Right lobe of liver (tissue), 6 donors: Measurements from ENCODE around the gene MRPL18. TPM values are rescaled to one million over a fixed set of nuclear protein-coding genes. Genes with fewer than 3 reads are reported as not detected.
A peak's percentile ranks its signal among the peaks of the same experiment; 100 is the strongest.

Experiments used
- ATAC-seq, 4 donors: fragments of 200-7000 bp; cut with Tn5 transposase; one replicate each; pipeline ENCODE4 v1.9.1; 2020; ENCODE audit warnings: mild to moderate bottlenecking in 4 of 4, moderate library complexity in 4 of 4
- DNase-seq, 3 donors: peaks; one replicate each; pipeline ENCODE4 v3.0.0-alpha.2; 2020
- H3K27ac ChIP-seq, 3 donors: fragments of 200-600 bp; one replicate each; pipeline ENCODE4 v1.8.0; 2022
- H3K27me3 ChIP-seq, 2 donors: fragments of 200-600 bp; one replicate each; pipeline ENCODE4 v1.8.0; 2022
- H3K36me3 ChIP-seq, 4 donors: fragments of 200-600 bp; sonication (generic) in 1 of 4; one replicate each; pipeline versions ENCODE4 v1.5.1 to v1.8.0; 2017 to 2022; ENCODE audit warnings: control low read depth in 1 of 4
- H3K4me1 ChIP-seq, 4 donors: fragments of 200-600 bp; sonication (generic) in 1 of 4; one replicate each; pipeline versions ENCODE4 v1.5.1 to v1.8.0; 2017 to 2022; ENCODE audit warnings: control low read depth in 1 of 4
- H3K4me3 ChIP-seq, 3 donors: fragments of 200-600 bp; one replicate each; pipeline ENCODE4 v1.8.0; 2022
- H3K9me3 ChIP-seq, 4 donors: fragments of 200-600 bp; sonication (generic) in 1 of 4; one replicate each; pipeline versions ENCODE4 v1.5.1 to v1.8.0; 2017 to 2022; ENCODE audit warnings: control low read depth in 1 of 4
- POLR2A ChIP-seq: fragments of 450-650 bp; IDR thresholded peaks from one replicate; pipeline ENCODE4 v1.6.1; 2017; ENCODE audit warnings: antibody characterized with exemption, mild to moderate bottlenecking
- WGBS: methylation state at CpG from one replicate; pipeline ENCODE4 v1.1.6; 2018; ENCODE audit warnings: low coverage, low lambda C conversion rate; ENCODE audit not compliant: insufficient coverage; ENCODE audit errors: missing lambda C conversion rate; 5-methylcytosine and 5-hydroxymethylcytosine counted together
- intact Hi-C, 2 donors: fragments of 100-400 bp; cut with DNase I; formaldehyde crosslinking; loops; one replicate each; pipeline versions ENCODE4 v1.11.2 to v1.14.1; 2022
- total RNA-seq, 6 experiments: library from RNA; depleted of rRNA in 2 of 6; stranded (reverse); fragments of >200 nt in 2 of 6; fragmentation: NEBNext Ultra II Directional in 3 of 6; extraction: Animal tissue kit (Norgen Biotek cat#: 25700) in 3 of 6; gene quantifications; one replicate each; pipeline versions ENCODE4 v1.1.0 to v1.2.4, GENCODE V29; 2016 to 2023
- TF ChIP-seq, protein P1 (sequence below), 4 donors: fragments of 200-600 bp in 3 of 4; fragments of 450-650 bp in 1 of 4; IDR thresholded peaks; one replicate each; pipeline versions ENCODE4 v1.5.1 to v1.8.0; 2016 to 2022; ENCODE audit warnings: antibody characterized with exemption in 4 of 4, mild to moderate bottlenecking in 2 of 4
- donor health status: DM: no; HTN: yes; CAD: no.
- donor health status: DM: no; HTN: no; CAD: no.
- donor health status: DM: no; HTN: no; CAD: no.
- donor health status: DM: no; HTN: yes; CAD: no.
- donor health status: DM: no; HTN: yes; CAD: no.

Gene MRPL18
- total RNA-seq, 6 experiments from 2014 or later = 26.6 to 78.5 (median 43.1) TPM

DNA sequence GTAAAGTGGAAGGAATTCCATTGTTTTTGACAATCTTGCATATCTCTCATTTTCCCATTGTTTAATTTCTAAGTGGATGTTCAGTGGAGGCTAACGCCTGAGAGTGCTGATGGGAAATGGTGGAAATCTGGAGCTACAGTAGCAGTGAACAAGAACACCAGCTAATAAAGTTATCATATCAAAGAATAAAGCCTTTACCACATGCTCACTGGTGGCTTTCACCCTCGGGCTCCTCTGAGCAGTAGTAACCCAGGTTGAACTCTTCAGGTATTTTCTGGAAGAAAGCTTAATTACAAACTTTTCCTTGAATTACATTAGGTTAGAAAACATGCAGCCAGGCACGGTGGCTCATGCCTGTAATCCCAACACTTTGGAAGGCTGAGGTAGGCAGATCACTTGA lies 38.8 kb upstream of the MRPL18 start:
- no peak for ATAC-seq
- 60% methylated on average over 2 of the region's 3 CpGs for WGBS
- H3K4me1 ChIP-seq = peaks cover 0 to 3% (median 0%) of the 10 kb centered on the region in 4 donors
- H3K27me3 ChIP-seq = no peaks in the 10 kb centered on the region
- no peaks in the 10 kb centered on the region for H3K9me3 ChIP-seq
- DNase-seq = no peak
- H3K36me3 ChIP-seq = peaks cover 4 to 85% (median 23%) of the 10 kb centered on the region in 4 donors
- intact Hi-C loops = no loop called here
- H3K27ac ChIP-seq = no peak overlapping the region
- H3K4me3 ChIP-seq = no peak overlapping the region
- TF ChIP-seq, protein P1, sequence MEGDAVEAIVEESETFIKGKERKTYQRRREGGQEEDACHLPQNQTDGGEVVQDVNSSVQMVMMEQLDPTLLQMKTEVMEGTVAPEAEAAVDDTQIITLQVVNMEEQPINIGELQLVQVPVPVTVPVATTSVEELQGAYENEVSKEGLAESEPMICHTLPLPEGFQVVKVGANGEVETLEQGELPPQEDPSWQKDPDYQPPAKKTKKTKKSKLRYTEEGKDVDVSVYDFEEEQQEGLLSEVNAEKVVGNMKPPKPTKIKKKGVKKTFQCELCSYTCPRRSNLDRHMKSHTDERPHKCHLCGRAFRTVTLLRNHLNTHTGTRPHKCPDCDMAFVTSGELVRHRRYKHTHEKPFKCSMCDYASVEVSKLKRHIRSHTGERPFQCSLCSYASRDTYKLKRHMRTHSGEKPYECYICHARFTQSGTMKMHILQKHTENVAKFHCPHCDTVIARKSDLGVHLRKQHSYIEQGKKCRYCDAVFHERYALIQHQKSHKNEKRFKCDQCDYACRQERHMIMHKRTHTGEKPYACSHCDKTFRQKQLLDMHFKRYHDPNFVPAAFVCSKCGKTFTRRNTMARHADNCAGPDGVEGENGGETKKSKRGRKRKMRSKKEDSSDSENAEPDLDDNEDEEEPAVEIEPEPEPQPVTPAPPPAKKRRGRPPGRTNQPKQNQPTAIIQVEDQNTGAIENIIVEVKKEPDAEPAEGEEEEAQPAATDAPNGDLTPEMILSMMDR (IDR thresholded peaks at IDR 0.05) = no peak
- TF ChIP-seq POLR2A = no peak

DNA sequence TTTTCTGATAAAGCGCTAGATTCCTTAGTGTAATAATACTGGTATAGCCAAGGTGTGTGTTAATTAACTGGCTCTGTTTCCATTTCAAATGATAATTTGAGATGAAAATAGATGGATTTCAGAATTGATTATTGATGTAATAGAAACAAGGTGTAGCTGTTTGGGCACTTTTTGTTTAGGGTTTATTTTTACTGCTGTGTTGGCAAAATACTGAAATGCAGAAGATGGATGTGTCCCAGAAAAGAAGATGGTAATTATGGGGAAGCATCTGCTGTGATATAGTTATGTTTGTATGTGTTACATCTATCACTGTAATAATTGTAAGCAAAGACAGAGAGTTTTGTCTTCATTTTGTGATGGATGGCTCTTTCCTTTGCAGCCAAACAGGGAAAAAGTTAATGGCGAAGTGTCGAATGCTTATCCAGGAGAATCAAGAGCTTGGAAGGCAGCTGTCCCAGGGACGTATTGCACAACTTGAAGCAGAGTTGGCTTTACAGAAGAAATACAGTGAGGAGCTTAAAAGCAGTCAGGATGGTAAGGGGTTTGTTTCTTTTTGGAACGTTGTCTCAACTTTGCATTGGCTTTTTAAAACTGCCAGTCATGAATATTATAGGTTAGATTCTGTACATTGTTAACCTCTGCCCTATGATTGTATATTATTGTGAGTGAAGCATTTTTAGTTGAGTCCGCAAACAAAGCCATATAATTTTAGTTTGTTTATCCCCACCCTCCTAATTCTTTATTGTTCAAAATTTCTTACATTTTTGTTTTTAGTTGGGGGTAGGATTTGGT lies 37.0 kb upstream of the MRPL18 start:
- intact Hi-C loops = no loop called here
- ATAC-seq (no peak), DNase-seq (no peak)
- Histone ChIP-seq H3K4me3 (no peak overlapping the region), H3K4me1 (no peaks in the 10 kb centered on the region), H3K27me3 (no peaks in the 10 kb centered on the region), H3K9me3 (no peaks in the 10 kb centered on the region), H3K36me3 (peaks cover 4 to 69% (median 17%) of the 10 kb centered on the region in 4 donors), H3K27ac (no peak overlapping the region)
- TF ChIP-seq, protein P1 (IDR thresholded peaks at IDR 0.05) = no peak
- no peak for TF ChIP-seq POLR2A
- 80% methylated on average over 6 of the region's 6 CpGs for WGBS

DNA sequence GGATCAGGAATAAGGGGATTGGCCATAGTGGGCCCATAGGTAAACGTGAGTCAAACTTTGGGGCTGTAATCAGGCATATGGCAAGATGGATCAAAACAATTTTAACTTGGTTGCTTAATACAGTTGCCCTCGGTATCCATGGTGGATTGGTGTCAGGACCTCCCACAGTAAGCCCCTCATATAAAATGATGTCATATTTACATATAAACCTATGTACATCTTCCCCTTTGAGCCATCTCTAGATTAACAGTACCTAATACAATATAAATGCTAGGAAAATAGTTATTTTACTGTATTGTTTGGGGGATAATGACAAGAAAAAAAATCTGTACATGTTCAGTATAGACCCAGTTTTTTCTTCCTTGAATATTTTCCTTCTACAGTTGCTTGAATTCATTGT lies 35.9 kb upstream of the MRPL18 start:
- no peak for ATAC-seq
- H3K27me3 ChIP-seq = no peaks in the 10 kb centered on the region
- H3K9me3 ChIP-seq = no peaks in the 10 kb centered on the region
- DNase-seq = no peak
- H3K36me3 ChIP-seq = peaks cover 2 to 65% (median 11%) of the 10 kb centered on the region in 4 donors
- TF ChIP-seq, protein P1 (IDR thresholded peaks at IDR 0.05) = no peak
- TF ChIP-seq POLR2A = no peak
- H3K4me1 ChIP-seq = no peaks in the 10 kb centered on the region
- WGBS = 100% methylated on average over 1 of the region's 2 CpGs
- H3K4me3 ChIP-seq = no peak overlapping the region
- intact Hi-C loops = no loop called here
- H3K27ac ChIP-seq = no peak overlapping the region

DNA sequence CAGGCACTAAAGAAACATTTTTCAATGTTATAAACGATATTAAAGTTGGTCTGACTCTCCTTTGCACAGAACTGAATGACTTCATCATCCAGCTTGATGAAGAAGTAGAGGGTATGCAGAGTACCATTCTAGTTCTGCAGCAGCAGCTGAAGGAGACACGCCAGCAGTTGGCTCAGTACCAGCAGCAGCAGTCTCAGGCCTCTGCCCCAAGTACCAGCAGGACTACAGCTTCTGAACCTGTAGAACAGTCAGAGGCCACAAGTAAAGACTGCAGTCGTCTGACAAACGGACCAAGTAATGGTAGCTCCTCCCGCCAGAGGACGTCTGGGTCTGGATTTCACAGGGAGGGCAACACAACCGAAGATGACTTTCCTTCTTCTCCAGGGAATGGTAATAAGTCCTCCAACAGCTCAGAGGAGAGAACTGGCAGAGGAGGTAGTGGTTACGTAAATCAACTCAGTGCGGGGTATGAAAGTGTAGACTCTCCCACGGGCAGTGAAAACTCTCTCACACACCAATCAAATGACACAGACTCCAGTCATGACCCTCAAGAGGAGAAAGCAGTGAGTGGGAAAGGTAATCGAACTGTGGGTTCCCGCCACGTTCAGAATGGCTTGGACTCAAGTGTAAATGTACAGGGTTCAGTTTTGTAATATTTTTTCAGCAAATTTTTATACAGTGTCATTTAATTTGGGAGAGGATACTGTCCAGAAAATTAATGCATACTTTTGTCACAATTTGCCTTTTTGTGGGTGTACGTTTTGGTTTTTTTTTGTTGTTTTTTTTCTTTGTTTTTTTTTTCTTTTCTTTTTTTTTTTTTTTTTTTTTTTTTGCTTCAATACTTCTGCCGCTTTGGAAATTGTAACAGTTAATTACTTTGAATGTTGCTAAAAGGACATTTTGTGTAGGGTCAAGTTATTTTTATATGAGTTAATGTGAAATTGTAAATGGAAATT lies 35.0 kb upstream of the MRPL18 start:
- Histone ChIP-seq H3K27ac (no peak overlapping the region), H3K27me3 (no peaks in the 10 kb centered on the region), H3K9me3 (no peaks in the 10 kb centered on the region), H3K36me3 (peaks cover 2 to 57% (median 11%) of the 10 kb centered on the region in 4 donors), H3K4me1 (peaks cover 0 to 6% (median 0%) of the 10 kb centered on the region in 4 donors), H3K4me3 (no peak overlapping the region)
- DNase-seq (no peak), ATAC-seq (peak in 1 of 4 donors; percentile 20)
- no peak for TF ChIP-seq POLR2A
- TF ChIP-seq, protein P1 (IDR thresholded peaks at IDR 0.05) = no peak
- 80% methylated on average over 11 of the region's 15 CpGs for WGBS
- intact Hi-C loops = no loop called here
